HG03571 (cell line): Measurements from ENCODE around the gene ZNF282.

ENCODE experiments used
- ATAC-seq: cut with Tn5 transposase; IDR thresholded peaks from one replicate; pipeline ENCODE4 v1.9.1; 2021; ENCODE audit not compliant: unreplicated experiment

The ZNF282 gene

DNA sequence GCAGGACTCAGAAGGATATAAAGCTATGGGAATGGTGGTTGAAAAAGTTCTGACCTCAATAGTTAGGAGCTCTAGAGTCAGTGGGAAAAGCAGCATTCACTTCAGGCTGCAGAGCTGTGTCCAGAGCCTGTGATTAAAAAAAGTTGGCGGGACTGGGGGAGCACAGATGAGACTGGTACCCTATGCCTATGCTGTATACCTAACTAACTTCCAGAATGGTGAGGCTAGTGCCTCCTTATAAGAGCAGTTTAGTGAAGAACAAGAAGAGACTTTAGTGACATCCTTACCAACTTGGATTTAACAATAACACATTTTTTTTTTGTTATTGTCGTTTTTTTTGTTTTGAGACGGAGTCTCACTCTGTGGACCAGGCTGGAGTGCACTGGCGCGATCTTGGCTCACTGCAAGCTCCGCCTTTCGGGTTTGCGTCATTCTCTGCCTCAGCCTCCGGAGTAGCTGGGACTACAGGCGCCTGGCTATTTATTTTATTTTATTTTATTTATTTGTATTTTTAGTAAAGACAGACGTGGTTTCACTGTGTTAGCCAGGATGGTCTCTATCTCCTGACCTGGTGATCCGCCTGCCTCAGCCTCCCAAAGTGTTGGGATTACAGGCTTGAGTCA lies 6.6 kb upstream of the ZNF282 start:
- no peak for ATAC-seq

DNA sequence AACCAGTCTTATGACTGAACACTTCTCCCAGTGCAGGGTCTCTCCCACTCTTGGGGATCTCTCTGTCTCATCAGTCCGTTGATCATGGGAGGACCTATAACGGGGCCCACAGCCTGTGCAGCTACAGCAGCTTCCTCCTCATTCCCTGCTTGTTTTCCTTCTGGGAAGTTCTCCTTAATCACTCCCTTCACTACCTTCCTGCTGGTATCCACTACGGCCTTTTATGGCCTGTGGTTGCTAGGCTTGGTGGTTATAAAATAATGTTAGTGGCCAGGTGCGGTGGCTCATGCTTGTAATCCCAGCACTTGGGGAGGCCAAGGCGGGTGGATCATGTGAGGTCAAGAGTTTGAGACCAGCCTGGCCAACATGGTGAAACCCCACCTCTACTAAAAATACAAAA lies 3.5 kb upstream of the ZNF282 start:
- ATAC-seq, result no peak

DNA sequence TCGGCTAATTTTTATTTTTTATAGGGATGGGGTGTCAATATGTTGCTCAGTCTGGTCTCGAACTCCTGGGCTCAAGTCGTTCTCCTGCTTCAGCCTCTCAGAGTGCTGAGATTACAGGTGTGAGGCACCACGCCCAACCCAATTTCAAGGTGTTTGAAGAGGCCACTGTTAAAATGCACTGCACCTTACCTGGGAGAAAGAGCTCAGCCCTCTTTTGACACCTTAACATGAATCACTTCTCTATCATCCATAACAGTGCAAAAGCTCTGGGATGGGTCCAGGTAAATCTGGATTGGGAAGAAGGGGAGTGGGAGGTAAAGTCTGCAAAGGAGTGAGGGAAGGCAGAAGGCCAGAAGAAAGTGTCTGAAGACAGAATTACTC lies 557 bp upstream of the ZNF282 start:
- no peak for ATAC-seq

DNA sequence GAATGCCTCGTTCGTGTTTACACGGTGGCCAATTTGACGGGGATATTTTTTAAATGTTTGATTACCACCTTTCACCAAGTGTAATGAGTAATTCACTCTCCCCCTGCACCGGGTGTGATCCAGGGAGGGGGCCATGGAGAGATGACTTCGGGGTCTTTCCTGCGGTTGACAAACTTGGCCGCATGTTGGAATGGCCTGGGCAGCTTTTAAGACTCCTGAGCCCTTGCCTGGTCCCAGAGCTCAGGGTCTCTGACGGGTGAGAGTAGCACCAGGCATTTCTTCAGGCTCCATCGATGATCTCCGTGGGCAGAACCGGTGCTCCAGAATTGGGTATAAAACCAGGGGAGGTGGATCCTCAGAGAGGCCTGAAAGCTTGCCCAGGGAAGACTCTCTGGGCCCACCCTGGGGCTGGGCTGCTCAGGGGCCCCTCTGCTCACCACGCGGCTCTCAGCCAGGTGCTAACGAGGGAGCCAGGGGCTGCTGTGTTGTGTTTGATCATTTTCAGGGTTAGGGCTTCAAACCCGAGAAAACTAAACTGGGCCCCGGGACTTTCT lies 882 bp downstream of the ZNF282 start:
- ATAC-seq, result no peak

DNA sequence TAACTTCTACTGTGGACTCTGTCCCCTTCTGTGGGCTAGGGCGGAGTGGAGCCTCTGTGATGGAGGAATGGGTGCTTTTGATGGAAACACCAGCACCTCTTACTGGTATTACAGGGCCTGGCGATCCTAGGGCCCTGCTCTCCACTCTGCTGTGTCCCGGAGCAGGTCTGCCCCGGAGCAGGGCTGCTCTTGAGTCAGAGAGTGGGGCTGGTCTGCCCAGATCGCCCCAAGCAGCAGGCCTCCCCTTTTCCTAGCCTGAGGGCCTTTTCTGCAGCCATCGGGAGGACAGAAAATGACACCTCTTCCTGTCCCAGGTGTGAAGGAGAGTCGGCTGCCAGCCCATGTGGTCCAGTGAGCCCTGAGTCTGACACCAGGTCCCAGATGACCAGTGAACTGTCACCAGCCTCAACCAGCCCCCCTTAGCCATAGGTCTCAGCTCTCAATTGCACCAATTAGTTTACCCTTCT lies 1.4 kb downstream of the ZNF282 start:
- no peak for ATAC-seq

DNA sequence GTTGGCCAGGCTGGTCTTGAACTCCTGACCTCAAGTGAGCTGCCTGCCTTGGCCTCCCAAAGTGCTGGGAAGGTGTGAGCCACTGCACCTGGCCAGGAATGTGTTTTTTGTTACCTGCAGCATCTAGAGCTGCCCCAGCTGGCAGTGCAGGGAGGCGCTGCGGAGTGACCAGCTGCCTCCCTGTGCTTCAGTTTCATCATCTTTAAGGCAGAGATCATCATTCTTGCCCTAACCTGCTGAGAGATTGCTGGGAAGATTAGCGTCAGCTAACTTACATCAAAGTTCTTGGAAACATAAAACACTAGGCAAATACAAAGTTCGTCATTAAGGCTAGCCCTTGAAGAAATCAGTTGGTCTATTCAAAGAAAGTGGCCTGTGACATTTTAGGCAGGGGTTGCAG lies 2.3 kb downstream of the ZNF282 start:
- no peak for ATAC-seq

DNA sequence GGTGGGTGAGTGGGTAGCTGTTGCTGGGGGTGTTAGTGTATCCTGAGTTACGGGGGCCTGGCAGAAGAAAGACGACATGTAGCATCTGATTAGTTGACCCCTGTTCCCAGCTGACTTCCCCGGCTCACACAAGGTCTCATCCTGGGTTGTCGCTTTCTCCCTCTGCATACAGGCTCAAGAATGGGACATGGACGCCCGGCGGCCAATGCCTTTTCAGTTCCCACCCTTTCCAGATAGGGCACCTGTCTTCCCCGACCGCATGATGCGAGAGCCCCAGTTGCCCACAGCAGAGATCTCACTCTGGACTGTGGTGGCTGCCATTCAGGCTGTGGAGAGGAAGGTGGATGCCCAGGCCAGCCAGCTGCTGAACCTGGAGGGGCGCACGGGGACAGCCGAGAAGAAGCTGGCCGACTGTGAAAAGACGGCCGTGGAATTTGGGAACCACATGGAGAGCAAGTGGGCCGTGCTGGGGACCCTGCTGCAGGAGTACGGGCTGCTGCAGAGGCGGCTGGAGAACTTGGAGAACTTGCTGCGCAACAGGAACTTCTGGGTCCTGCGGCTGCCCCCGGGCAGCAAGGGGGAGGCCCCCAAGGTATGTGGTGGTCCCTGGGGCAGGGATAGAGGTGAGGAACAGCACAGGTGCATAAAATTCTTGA lies 2.9 kb downstream of the ZNF282 start:
- no peak for ATAC-seq

DNA sequence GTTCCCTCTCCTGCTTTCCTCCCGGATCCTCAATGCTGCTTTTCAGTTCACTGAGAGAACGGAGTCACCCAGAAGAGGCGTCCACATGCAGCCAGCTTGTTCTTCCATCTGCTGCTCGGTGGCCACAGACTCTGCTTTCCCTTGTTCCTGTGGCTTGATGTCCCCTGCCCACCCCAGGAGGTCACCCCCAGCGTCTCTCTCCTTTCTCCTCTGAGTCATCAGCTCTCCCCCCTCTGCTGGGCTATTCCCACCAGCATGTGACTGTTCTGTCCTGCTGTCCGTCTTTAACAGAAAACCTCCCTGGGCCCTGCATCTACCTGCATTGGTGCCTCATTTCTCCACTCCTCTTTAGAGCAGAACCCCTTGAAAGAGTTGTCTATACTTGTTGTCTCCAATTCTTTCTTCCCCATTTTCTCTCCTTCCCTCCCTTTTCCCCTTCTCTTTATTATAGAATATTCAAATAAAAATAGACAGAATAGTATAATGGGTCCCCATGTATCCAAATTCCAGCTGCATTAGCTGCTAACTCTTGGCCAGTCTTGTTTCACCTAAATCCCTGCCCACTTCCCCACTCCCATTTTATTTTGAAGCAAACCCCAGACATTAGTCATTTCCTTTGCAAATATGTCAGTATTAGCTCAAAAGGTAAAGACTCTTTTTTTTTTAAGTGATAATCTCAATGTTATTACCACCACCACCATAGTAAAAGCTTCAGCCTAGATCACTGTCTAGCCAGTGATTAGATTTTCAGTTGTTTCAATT lies 4.1 kb downstream of the ZNF282 start:
- no peak for ATAC-seq

DNA sequence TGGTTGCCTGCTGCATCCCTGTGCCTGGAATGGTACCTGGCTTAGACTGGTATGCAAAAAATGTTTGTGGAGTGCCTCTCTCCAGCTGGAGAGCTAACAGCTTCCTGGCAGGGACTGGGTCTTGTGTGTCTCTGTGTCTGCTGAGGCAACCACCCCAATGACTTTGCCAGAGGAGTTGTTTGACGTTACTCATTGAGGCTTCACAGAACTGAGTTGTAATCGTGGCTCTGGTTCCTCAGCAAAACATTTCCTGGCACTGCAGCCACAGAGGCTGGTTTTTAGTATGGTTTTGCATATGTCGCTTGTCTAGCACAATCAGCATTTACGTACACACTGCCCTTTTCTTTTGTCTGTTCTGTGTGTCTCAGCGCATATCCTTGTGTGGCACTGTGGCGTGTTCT lies 7.5 kb downstream of the ZNF282 start:
- no peak for ATAC-seq

DNA sequence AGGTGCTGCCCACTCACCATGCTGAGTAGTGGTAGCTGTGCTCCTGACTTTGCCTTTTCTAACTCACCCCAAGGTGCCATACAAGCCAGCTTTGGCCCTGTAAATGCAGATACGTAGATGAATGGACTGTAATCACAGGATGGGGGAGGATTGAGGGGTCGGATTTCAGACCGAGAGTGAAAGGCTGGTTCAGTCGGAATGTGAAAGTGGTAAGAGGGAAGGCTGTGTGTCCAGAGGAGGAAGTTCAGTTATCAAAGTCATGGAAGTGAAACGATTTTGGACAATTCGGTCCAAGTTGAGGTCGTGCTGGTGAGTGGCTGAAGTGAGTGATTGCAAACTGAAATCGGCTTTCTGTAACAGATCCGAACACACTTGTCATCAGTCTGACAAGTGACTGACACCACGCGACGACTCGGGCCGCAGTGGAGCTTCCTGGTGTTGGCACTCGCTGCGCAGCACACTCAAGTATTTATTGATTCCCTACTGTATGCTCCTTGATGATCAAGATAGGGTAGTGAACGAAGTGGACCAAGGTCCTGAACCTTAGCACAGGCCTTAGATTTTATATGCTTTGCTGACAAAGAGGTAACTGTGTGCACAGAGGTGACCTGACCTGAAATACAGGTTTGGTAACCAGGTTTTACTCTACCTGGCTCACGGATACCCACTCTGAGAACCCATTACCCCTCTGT lies 10.5 kb downstream of the ZNF282 start:
- ATAC-seq, result no peak

DNA sequence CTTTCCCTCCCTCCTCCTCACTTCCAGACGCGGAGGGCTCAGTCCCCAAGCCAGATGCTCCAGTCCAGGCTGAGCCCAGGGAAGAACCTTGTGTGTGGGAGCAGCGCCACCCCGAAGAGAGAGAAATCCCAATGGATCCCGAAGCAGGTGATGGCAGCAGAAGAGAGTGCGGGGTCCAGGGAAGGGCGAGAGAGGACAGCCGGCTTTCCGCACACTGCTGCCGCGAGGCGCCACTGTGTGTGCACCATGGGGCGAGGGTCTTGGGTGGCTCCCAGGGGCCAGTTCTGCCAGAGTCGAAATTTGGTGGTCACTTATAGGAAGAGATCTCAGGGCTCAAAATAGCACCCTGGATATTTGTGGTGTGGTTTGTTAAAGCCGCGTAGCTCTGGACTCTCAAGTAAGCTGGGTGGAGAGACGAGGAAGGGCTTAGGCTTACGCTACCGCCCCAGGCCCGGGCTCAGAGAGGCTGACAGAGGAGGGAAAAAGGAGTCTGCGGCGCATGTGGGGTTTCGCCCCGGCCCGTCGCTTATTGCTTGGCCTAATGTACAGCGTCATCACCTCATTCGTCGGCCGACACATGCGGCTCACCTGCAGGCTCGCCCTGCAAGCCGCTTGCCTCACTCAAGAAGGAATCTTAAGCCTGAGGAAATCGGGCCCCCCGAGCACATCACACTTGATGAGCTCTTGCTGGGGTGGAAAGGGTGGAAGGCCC lies 12.1 kb downstream of the ZNF282 start:
- no peak for ATAC-seq

DNA sequence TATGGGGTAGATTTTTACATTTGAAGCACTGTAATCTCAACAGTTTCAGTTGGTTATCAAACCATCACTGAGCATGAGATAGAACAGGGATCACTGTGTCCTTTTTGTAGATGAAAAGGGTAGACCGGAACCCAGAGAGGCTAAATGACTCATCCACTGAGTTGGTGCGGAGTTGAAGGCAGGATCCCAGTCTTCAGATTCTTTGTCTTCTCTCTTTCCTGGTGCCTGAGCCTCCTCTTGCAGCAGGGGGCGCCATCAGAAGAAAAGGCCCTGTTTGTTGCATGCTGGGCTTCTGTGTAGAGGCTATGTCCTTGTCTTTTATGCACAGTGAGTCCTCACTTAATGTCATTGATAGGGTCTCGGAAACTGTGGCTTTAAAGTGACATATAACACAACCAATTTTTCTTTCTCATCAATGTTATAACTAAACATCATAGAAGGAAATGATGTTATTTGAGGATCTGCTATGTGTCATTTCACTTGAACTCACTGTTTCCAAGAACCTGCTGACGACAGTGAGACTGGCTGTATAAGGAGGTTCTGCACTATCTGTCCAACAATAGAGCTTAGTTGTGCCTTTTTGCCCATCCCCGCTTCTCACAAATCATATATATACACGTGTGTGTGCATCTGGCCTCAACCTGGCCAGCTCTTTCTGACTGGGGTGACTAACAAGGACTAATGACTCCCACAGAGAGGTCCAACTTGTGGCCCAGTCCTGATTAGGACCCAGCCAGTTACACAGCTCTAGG lies 14.3 kb downstream of the ZNF282 start:
- peak; percentile 56 for ATAC-seq

DNA sequence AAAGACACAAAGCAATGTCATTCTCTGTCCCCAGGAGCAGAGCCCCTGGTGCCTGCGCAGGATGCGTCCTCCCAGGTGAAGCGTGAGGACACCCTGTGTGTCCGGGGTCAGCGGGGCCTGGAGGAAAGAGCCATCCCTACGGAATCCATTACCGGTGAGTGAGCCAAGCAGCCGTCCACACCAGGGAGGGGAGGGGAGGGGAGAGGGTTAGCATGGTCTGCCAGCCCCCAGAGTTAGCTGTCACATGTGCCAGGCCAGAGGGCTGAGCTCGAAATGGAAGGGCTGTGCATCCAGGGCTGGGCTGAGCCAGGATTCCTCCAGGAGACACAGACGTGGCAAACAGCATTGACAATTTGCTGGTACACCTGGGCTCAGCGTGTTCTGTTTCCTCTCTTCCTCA lies 15.2 kb downstream of the ZNF282 start:
- no peak for ATAC-seq

DNA sequence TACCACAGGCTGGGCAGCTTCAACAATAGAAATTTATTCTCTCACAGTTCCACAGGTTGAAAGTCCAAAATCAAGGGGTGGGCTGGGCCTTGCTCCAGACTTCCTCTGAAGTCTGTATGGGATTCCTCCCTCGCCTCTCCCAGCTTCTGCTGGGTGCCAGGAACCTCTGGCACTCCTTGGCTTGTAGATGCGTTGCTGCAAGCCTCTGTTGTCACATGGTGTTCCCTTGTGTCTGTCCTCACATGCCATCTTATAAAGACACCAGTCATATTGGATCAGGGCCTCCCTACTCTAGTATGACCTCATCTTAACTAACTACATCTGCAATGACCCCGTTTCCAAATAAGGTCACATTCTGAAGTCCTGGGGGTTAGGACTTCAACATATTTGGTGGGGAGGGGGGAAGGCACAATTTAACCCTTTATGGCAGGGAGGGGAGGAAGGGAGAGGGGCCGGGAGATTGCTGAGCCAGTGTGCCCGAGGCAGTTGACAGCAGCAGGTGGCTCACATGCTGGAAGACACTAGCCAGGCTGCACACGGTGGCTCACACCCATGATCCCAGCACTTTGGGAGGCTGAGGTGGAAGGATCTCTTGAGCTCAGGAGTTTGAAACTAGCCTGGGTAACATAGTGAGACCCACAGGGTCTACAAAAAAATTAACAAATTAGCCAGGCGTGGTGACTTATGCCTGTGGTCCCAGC lies 18.8 kb downstream of the ZNF282 start:
- ATAC-seq, result no peak

DNA sequence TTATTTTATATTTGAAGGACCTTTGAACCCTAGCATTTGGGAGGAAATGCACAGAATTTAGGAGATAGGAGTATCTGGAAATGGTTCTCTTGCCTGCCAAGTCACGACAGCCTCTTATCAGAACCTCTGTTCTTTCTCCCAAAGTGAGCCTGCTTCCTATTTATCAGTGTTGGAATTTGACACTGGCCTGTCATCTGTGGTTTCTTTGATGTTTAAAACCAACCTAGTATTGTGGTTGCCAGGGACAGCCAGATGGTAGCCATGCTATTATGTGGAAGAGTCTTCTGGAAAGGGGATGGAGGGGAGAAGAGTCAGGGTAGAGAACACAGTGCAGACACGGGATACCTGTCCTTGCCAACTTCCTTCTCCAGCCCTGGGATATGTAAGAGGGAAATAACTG lies 21.1 kb downstream of the ZNF282 start:
- ATAC-seq, result no peak

DNA sequence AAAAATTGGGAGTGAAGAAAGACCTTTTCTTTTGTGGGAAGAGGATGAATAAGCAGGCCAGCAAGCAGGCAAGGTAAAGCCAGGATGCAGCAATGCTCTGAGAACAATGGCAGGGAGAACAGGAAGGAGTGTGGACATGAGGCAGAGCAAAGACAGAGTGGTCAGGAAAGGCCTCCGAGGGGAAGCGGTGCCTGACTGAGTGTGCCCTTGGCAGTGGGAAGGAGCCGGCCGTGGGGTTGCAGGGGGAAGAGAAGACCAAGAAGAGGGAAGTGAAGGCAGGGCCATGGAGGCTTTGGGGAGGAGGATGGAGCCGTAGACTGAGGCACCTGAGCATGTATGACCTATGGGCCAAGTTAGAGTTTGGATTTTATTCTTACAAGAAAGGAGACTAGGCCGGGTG lies 22.2 kb downstream of the ZNF282 start:
- no peak for ATAC-seq

DNA sequence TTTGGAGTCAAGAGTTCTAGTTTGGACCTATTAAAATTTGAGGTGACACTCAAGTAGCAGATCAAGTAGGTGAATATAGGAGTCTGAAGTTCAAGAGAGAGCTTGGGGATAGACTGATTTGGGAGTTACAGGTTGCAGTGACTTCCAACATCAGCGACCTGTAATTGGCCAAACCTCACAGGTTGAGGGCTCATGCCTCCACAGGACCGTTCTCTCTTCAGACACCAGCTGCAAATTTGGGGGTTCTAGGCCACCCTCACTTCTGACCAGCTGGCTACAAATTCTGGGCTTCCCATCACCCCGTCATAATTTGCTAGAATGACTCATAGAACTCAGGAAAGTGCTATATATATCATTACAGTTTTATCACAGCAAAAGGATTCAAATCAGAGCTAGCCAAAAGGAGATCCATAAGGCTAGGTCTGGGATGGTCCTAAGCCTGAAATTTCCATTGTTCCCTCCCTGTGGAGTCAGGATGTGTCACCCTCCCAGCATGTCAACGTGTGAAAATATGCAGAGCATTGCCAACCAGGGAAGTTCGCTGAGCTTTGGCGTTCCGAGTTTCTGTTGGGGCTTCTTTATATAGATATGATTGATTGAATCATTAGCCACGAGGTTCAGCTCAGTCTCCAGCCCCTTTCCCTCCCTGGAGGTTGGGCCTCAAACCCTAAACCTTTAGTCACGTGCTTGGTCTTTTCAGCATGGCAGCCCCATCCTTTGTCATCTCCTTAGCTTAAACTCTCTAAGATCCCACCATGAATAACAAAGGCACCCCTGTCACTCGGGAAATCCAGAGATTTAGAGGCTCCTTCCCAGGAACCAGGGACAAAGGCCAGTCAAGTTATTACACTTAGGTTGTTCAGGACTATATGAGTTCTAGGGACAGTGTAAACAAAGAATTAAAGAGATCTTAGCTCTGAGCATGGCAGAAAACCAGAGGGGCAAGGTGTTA lies 23.4 kb downstream of the ZNF282 start:
- no peak for ATAC-seq

DNA sequence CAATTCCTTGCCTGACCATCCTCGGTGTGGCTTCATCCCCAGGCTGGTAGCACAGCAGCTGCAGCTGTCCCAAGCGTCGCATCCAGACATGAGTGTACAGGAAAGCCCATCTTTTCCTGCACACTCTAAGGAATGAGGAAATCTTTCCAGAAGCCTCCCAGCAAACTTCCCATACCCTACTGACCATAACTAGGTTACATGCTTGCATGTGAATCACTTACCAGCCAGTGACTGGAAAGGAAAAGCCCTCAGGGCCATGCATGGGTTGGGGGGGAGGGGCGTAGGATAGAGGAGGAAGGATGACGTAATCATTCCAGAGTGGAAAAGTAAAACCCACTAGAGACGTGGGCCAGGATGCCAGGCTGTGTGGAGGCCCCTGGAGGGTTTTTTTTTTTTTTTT lies 25.2 kb downstream of the ZNF282 start:
- no peak for ATAC-seq
